CD4-positive, alpha-beta T cell (primary cell): ENCODE results near the gene CR1L. TPM values are rescaled to one million over a fixed set of nuclear protein-coding genes. Genes with fewer than 3 reads are reported as not detected.

Experiments used
- ATAC-seq: fragments of 200-7000 bp; cut with Tn5 transposase; one replicate; pipeline ENCODE4 v1.10.0; 2022; ENCODE audit warnings: mild to moderate bottlenecking; ENCODE audit not compliant: poor library complexity
- CTCF ChIA-PET: fragments of 350-600 bp; sonication (Branson Sonifier 250); formaldehyde crosslinking; loops from one replicate; lab custom pipeline; 2021; ENCODE audit warnings: antibody characterized with exemption, inconsistent platforms; lab: Charles Lee
- POLR2A ChIA-PET: fragments of 350-600 bp; sonication (Branson Sonifier 250); formaldehyde crosslinking; loops from one replicate; lab custom pipeline; 2021; ENCODE audit warnings: antibody characterized with exemption, inconsistent platforms; lab: Charles Lee
- DNase-seq, 14 experiments: peaks; one replicate each; pipeline ENCODE4 v3.0.0-alpha.2; 2013 to 2020; ENCODE audit warnings: mixed read lengths in 2 of 14
- H3K27ac ChIP-seq, 2 donors: one replicate each; pipeline versions ENCODE4 v1.5.1 to v1.7.0; 2013; ENCODE audit warnings: low read length in 2 of 2, low read depth in 1 of 2, mild to moderate bottlenecking in 1 of 2
- H3K27me3 ChIP-seq, 2 experiments: 1 replicate in 1 of 2; 2 replicates in 1 of 2; pipeline versions ENCODE4 v1.6.1 to v1.7.0; 2013; ENCODE audit warnings: low read length in 2 of 2, control low read depth in 1 of 2, mild to moderate bottlenecking in 1 of 2, moderate library complexity in 1 of 2; ENCODE audit not compliant: insufficient read depth in 2 of 2, control insufficient read depth in 1 of 2
- H3K36me3 ChIP-seq: one replicate; pipeline ENCODE4 v1.6.1; 2013; ENCODE audit warnings: low read length, control low read depth; ENCODE audit not compliant: insufficient read depth
- H3K4me1 ChIP-seq: one replicate; pipeline ENCODE4 v1.6.1; 2013; ENCODE audit warnings: low read length, control low read depth; ENCODE audit not compliant: insufficient read depth
- H3K4me3 ChIP-seq: one replicate; pipeline ENCODE4 v1.5.1; 2013; ENCODE audit warnings: mild to moderate bottlenecking, low read length, moderate library complexity
- H3K9me3 ChIP-seq, 2 experiments: 1 replicate in 1 of 2; 2 replicates in 1 of 2; pipeline versions ENCODE4 v1.6.1 to v1.7.0; 2013; ENCODE audit warnings: low read length in 2 of 2, mild to moderate bottlenecking in 2 of 2, control low read depth in 1 of 2, moderate library complexity in 1 of 2; ENCODE audit not compliant: control insufficient read depth in 1 of 2, insufficient read depth in 1 of 2
- H3K27ac Mint-ChIP-seq: one replicate; pipeline ENCODE4 v1.8.0; 2020; ENCODE audit warnings: mixed read lengths
- H3K27me3 Mint-ChIP-seq: one replicate; pipeline ENCODE4 v1.8.0; 2021; ENCODE audit warnings: mixed read lengths
- H3K36me3 Mint-ChIP-seq: one replicate; pipeline ENCODE4 v1.8.0; 2021; ENCODE audit warnings: low read depth, mixed read lengths
- H3K4me1 Mint-ChIP-seq: one replicate; pipeline ENCODE4 v1.8.0; 2021; ENCODE audit warnings: low read depth, mixed read lengths
- H3K4me3 Mint-ChIP-seq: one replicate; pipeline ENCODE4 v1.8.0; 2020; ENCODE audit warnings: mild to moderate bottlenecking, mixed read lengths
- H3K9me3 Mint-ChIP-seq: one replicate; pipeline ENCODE4 v1.8.0; 2020; ENCODE audit warnings: mixed read lengths
- intact Hi-C, 2 experiments: fragments of 100-400 bp; cut with DNase I in 1 of 2; cut with micrococcal nuclease in 1 of 2; formaldehyde crosslinking; loops; one replicate each; pipeline versions ENCODE4 v1.15.1 to v1.9.0; 2023 to 2025; cut with DNase I, micrococcal nuclease
- total RNA-seq, 174 experiments: library from RNA in 2 of 174; stranded (reverse) in 2 of 174; gene quantifications; one replicate each; pipeline ENCODE4 v1.2.3 and lab custom pipeline; 2021 to 2026
- TF ChIP-seq, protein P1 (sequence below): fragments of 200-600 bp; IDR thresholded peaks from one replicate; pipeline ENCODE4 v1.8.0; 2022; ENCODE audit warnings: antibody characterized with exemption, mild to moderate bottlenecking

Gene CR1L
- total RNA-seq, 2 experiments from 2014 or later, result not detected

- Mint-ChIP-seq H3K27me3 (peaks cover 11% of the 10 kb centered on the region), H3K4me1 (no peaks in the 10 kb centered on the region), H3K36me3 (no peaks in the 10 kb centered on the region), H3K27ac (no peak overlapping the region), H3K9me3 (no peaks in the 10 kb centered on the region), H3K4me3 (no peak overlapping the region)
- Histone ChIP-seq H3K4me3 (no peak overlapping the region), H3K4me1 (peaks cover 6% of the 10 kb centered on the region), H3K36me3 (no peaks in the 10 kb centered on the region), H3K27me3 (peaks cover 0 to 4% of the 10 kb centered on the region in 2 experiments), H3K9me3 (peaks cover 0 to 8% of the 10 kb centered on the region in 2 experiments), H3K27ac (no peak overlapping the region)
- intact Hi-C loops, result loop anchor here (5.0 to 10.0 kb wide), 3 partner anchors 145 to 315 kb away; no protein-coding TSS in a partner anchor
- ChIA-PET POLR2A (no interaction called here), CTCF (no interaction called here)
- DNase-seq, result no peak
- no peak for ATAC-seq
- TF ChIP-seq, protein P1, sequence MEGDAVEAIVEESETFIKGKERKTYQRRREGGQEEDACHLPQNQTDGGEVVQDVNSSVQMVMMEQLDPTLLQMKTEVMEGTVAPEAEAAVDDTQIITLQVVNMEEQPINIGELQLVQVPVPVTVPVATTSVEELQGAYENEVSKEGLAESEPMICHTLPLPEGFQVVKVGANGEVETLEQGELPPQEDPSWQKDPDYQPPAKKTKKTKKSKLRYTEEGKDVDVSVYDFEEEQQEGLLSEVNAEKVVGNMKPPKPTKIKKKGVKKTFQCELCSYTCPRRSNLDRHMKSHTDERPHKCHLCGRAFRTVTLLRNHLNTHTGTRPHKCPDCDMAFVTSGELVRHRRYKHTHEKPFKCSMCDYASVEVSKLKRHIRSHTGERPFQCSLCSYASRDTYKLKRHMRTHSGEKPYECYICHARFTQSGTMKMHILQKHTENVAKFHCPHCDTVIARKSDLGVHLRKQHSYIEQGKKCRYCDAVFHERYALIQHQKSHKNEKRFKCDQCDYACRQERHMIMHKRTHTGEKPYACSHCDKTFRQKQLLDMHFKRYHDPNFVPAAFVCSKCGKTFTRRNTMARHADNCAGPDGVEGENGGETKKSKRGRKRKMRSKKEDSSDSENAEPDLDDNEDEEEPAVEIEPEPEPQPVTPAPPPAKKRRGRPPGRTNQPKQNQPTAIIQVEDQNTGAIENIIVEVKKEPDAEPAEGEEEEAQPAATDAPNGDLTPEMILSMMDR, result no peak
Observed at GRCh38 chr1:207649865-207650580, 5.1 kb downstream of the CR1L start.

DNA sequence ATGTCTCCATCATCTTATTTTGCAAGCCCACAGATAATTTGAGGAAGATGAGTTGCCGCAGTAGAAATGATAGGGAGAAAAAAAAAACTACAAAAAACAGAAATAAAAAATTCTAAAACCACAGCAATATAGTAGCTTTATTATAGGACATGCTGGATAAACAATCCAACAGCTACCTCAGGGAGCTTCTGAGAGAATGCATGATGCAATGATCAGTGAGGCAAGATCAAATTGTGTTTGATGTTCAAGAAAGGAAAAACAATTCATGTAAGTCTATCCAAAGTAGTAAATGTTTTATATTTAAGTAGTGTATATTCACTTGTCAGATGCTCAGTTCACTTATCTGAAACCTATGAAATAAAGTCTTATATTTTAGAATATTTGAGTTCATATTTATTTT, 6.7 kb downstream of the CR1L start:
- H3K4me3 Mint-ChIP-seq, result no peak overlapping the region
- DNase-seq (no peak), ATAC-seq (no peak)
- Histone ChIP-seq H3K27ac (no peak overlapping the region), H3K4me1 (no peaks in the 10 kb centered on the region), H3K36me3 (no peaks in the 10 kb centered on the region), H3K27me3 (no peaks in the 10 kb centered on the region), H3K4me3 (no peak overlapping the region), H3K9me3 (no peaks in the 10 kb centered on the region)
- CTCF ChIA-PET, result no interaction called here
- intact Hi-C loops, result loop anchor here (5.0 to 10.0 kb wide), 3 partner anchors 143 to 313 kb away; no protein-coding TSS in a partner anchor
- peaks cover 10% of the 10 kb centered on the region for H3K27me3 Mint-ChIP-seq
- TF ChIP-seq, protein P1, result no peak
- H3K4me1 Mint-ChIP-seq, result no peaks in the 10 kb centered on the region
- H3K36me3 Mint-ChIP-seq, result no peaks in the 10 kb centered on the region
- POLR2A ChIA-PET, result no interaction called here
- H3K27ac Mint-ChIP-seq, result no peak overlapping the region
- no peaks in the 10 kb centered on the region for H3K9me3 Mint-ChIP-seq

DNA sequence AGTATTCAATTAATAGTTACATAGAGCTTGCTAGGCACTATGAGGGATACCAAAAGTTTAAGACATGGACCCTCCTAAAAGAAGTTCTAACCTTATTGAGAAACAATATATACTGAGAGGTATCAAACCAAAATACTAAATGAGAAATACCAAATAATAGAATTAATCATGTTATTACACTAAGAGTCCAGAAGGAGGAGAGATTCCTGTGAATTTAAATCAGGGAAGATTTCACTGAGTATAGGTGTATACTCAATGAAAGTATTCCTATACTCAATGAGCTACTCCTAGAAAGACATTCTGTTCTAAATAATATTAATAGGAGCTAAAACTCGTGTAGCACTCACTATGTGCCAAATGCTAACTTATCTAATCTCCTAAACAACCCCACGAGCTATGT, 9.4 kb downstream of the CR1L start:
- Histone ChIP-seq H3K4me3 (no peak overlapping the region), H3K27me3 (no peaks in the 10 kb centered on the region), H3K36me3 (no peaks in the 10 kb centered on the region), H3K27ac (no peak overlapping the region), H3K4me1 (no peaks in the 10 kb centered on the region), H3K9me3 (peaks cover 0 to 4% of the 10 kb centered on the region in 2 experiments)
- TF ChIP-seq, protein P1, result no peak
- no peaks in the 10 kb centered on the region for H3K36me3 Mint-ChIP-seq
- intact Hi-C loops, result loop anchor here (5.0 to 10.0 kb wide), 3 partner anchors 140 to 310 kb away; no protein-coding TSS in a partner anchor
- no peaks in the 10 kb centered on the region for H3K9me3 Mint-ChIP-seq
- ChIA-PET POLR2A (no interaction called here), CTCF (no interaction called here)
- H3K4me1 Mint-ChIP-seq, result no peaks in the 10 kb centered on the region
- ATAC-seq (no peak), DNase-seq (no peak)
- H3K27ac Mint-ChIP-seq, result no peak overlapping the region
- no peak overlapping the region for H3K4me3 Mint-ChIP-seq
- H3K27me3 Mint-ChIP-seq, result peaks cover 13% of the 10 kb centered on the region
